K562 (cell line): ENCODE results near the gene CNIH3.

Experiments used
- CC2D1A ChIP-seq: fragments of 450-650 bp; IDR thresholded peaks from 2 replicates; pipeline ENCODE4 v1.6.1; 2017; ENCODE audit warnings: mild to moderate bottlenecking
- CREB5 ChIP-seq: fragments of 250-450 bp; sonication (Bioruptor Pico); IDR thresholded peaks from 2 replicates; pipeline ENCODE4 v1.5.0; 2020; ENCODE audit warnings: mild to moderate bottlenecking
- CREM ChIP-seq: IDR thresholded peaks from 2 replicates; pipeline ENCODE4 v1.6.1; 2014; ENCODE audit warnings: antibody characterized with exemption, low read depth
- CTCF ChIP-seq, 3 experiments: IDR thresholded peaks in 2 of 3; conservative IDR thresholded peaks in 1 of 3; 2 replicates each; pipeline ENCODE4 v1.5.1; 2011 to 2012; ENCODE audit warnings: low read length in 3 of 3, mild to moderate bottlenecking in 3 of 3, control low read depth in 2 of 3, improper control_type of control experiment in 1 of 3, inconsistent platforms in 1 of 3, low read depth in 1 of 3, mixed read lengths in 1 of 3, moderate library complexity in 1 of 3; ENCODE audit not compliant: insufficient read depth in 2 of 3
- E2F5 ChIP-seq: sonication (generic); formaldehyde crosslinking; IDR thresholded peaks from 2 replicates; pipeline ENCODE4 v1.8.0; 2022; ENCODE audit warnings: mild to moderate bottlenecking, missing genetic modification reagents
- GATA2 ChIP-seq: sonication (generic); formaldehyde crosslinking; IDR thresholded peaks from 2 replicates; pipeline ENCODE4 v1.4.0; 2020; ENCODE audit warnings: mild to moderate bottlenecking, missing genetic modification reagents
- IRF2 ChIP-seq: sonication (generic); formaldehyde crosslinking; IDR thresholded peaks from 2 replicates; pipeline ENCODE4 v1.8.1; 2022; ENCODE audit warnings: mild to moderate bottlenecking, missing genetic modification reagents
- YY1 ChIP-seq, 3 experiments: IDR thresholded peaks; 2 replicates each; pipeline ENCODE4 v1.6.1; 2011; ENCODE audit warnings: low read length in 2 of 3, mild to moderate bottlenecking in 2 of 3, moderate library complexity in 2 of 3, borderline replicate concordance in 1 of 3, control low read depth in 1 of 3, low read depth in 1 of 3; ENCODE audit not compliant: insufficient read depth in 3 of 3, insufficient replicate concordance in 2 of 3, control insufficient read depth in 1 of 3, insufficient read length in 1 of 3; ENCODE audit errors: extremely low read depth in 1 of 3
- ZNF780A ChIP-seq: fragments of 250-450 bp; sonication (Bioruptor Pico); IDR thresholded peaks from 2 replicates; pipeline ENCODE4 v1.5.0; 2021; ENCODE audit warnings: mild to moderate bottlenecking
- ZSCAN29 ChIP-seq: fragments of 450-650 bp; IDR thresholded peaks from 2 replicates; pipeline ENCODE4 v1.6.1; 2017
- TF ChIP-seq, protein P1 (sequence below), 2 experiments: fragments of 450-650 bp; formaldehyde crosslinking in 1 of 2; IDR thresholded peaks; 2 replicates each; pipeline versions ENCODE4 v1.4.0 to v1.6.1; 2014 to 2020; ENCODE audit warnings: mild to moderate bottlenecking in 2 of 2, borderline replicate concordance in 1 of 2, low read depth in 1 of 2

GRCh38 chr1:224569276-224569675 is 46.8 kb upstream of the CNIH3 start:
- TF ChIP-seq ZNF780A (CRISPR knock-in tag) (no peak), GATA2 (CRISPR knock-in tag) (no peak), ZSCAN29 (no peak), E2F5 (CRISPR knock-in tag) (no peak), CREM (no peak), CTCF (IDR thresholded peaks at IDR 0.05 in 2 of 3, conservative IDR thresholded peaks at IDR 0.05 in 1 of 3; ENCODE audit: insufficient read depth in 2 of 3, low read depth in 1 of 3, low read length in 3 of 3) (no peak), YY1 (IDR thresholded peaks at IDR 0.05; ENCODE audit: borderline replicate concordance in 1 of 3, control insufficient read depth in 1 of 3, extremely low read depth in 1 of 3, insufficient read depth in 3 of 3, insufficient read length in 1 of 3, insufficient replicate concordance in 2 of 3, low read depth in 1 of 3, low read length in 2 of 3) (no peak), CC2D1A (no peak), IRF2 (CRISPR knock-in tag) (no peak), CREB5 (CRISPR knock-in tag) (no peak)
- TF ChIP-seq, protein P1, sequence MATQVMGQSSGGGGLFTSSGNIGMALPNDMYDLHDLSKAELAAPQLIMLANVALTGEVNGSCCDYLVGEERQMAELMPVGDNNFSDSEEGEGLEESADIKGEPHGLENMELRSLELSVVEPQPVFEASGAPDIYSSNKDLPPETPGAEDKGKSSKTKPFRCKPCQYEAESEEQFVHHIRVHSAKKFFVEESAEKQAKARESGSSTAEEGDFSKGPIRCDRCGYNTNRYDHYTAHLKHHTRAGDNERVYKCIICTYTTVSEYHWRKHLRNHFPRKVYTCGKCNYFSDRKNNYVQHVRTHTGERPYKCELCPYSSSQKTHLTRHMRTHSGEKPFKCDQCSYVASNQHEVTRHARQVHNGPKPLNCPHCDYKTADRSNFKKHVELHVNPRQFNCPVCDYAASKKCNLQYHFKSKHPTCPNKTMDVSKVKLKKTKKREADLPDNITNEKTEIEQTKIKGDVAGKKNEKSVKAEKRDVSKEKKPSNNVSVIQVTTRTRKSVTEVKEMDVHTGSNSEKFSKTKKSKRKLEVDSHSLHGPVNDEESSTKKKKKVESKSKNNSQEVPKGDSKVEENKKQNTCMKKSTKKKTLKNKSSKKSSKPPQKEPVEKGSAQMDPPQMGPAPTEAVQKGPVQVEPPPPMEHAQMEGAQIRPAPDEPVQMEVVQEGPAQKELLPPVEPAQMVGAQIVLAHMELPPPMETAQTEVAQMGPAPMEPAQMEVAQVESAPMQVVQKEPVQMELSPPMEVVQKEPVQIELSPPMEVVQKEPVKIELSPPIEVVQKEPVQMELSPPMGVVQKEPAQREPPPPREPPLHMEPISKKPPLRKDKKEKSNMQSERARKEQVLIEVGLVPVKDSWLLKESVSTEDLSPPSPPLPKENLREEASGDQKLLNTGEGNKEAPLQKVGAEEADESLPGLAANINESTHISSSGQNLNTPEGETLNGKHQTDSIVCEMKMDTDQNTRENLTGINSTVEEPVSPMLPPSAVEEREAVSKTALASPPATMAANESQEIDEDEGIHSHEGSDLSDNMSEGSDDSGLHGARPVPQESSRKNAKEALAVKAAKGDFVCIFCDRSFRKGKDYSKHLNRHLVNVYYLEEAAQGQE (IDR thresholded peaks at IDR 0.05; ENCODE audit: borderline replicate concordance): no peak
- TF ChIP-seq, protein P1 (CRISPR knock-in tag; IDR thresholded peaks at IDR 0.05; ENCODE audit: low read depth): no peak
